Heart right ventricle (tissue), 16 donors: ENCODE measurements around the gene LDHAL6B. TPM values are rescaled to one million over a fixed set of nuclear protein-coding genes. Genes with fewer than 3 reads are reported as not detected.

ENCODE experiments used
- ATAC-seq, 8 donors: fragments of 200-7000 bp; cut with Tn5 transposase; one replicate each; pipeline ENCODE4 v1.9.1; 2020; ENCODE audit warnings: mild to moderate bottlenecking in 8 of 8, moderate library complexity in 8 of 8, moderate number of reproducible peaks in 1 of 8
- DNase-seq, 2 donors: peaks; one replicate each; pipeline ENCODE4 v3.0.0-alpha.2; 2020
- H3K27ac ChIP-seq, 10 donors: fragments of 200-600 bp; sonication (generic) in 2 of 10; one replicate each; pipeline versions ENCODE4 v1.5.0 to v1.8.0; 2020 to 2022; ENCODE audit warnings: mild to moderate bottlenecking in 3 of 10
- H3K27me3 ChIP-seq, 7 donors: fragments of 200-600 bp; one replicate each; pipeline ENCODE4 v1.8.0; 2021 to 2022; ENCODE audit warnings: mild to moderate bottlenecking in 2 of 7
- H3K36me3 ChIP-seq, 9 donors: fragments of 200-600 bp; sonication (generic) in 1 of 9; one replicate each; pipeline versions ENCODE4 v1.5.0 to v1.8.0; 2020 to 2022; ENCODE audit warnings: mild to moderate bottlenecking in 2 of 9
- H3K4me1 ChIP-seq, 9 donors: fragments of 200-600 bp; sonication (generic) in 1 of 9; one replicate each; pipeline versions ENCODE4 v1.5.0 to v1.8.0; 2020 to 2022; ENCODE audit warnings: mild to moderate bottlenecking in 4 of 9
- H3K4me3 ChIP-seq, 10 donors: fragments of 200-600 bp; sonication (generic) in 2 of 10; one replicate each; pipeline versions ENCODE4 v1.5.0 to v1.8.0; 2020 to 2022; ENCODE audit warnings: mild to moderate bottlenecking in 7 of 10, moderate library complexity in 2 of 10
- H3K9me3 ChIP-seq, 11 donors: fragments of 200-600 bp in 10 of 11; sonication (generic) in 2 of 11; one replicate each; pipeline versions ENCODE4 v1.5.0 to v1.8.0; 2013 to 2022; ENCODE audit warnings: mild to moderate bottlenecking in 2 of 11, control low read depth in 1 of 11, moderate library complexity in 1 of 11
- WGBS, 2 donors: extraction: QIAGEN DNeasy Blood & Tissue Kit; methylation state at CpG; one replicate each; pipeline ENCODE4 v1.1.7; 2013; ENCODE audit warnings: inconsistent platforms in 1 of 2; 5-methylcytosine and 5-hydroxymethylcytosine counted together
- intact Hi-C, 10 donors: fragments of 100-400 bp; cut with DNase I; formaldehyde crosslinking; loops; one replicate each; pipeline versions ENCODE4 v1.11.1 to v1.14.2; 2022
- polyA plus RNA-seq, 2 donors: library from polyadenylated mRNA; stranded (reverse); fragments of 200-250 nt; gene quantifications; one replicate each; pipeline ENCODE4 v1.2.3, GENCODE V29; 2013
- total RNA-seq, 10 donors: library from RNA; stranded (reverse); fragmentation: NEBNext Ultra II Directional in 3 of 10; extraction: Animal tissue kit (Norgen Biotek cat#: 25700) in 3 of 10; gene quantifications; one replicate each; pipeline versions ENCODE4 v1.2.1 to v1.2.4, GENCODE V29; 2021 to 2023
- TF ChIP-seq, protein P1 (sequence below), 9 donors: fragments of 200-600 bp; sonication (generic) in 2 of 9; IDR thresholded peaks; one replicate each; pipeline versions ENCODE4 v1.5.0 to v1.8.0; 2021 to 2022; ENCODE audit warnings: antibody characterized with exemption in 9 of 9, mild to moderate bottlenecking in 5 of 9, moderate library complexity in 1 of 9
- donor health status: Arrhythmogenic right ventricular cardiomyopathy.
- donor health status: ischemic (EF 13 %, LVEDD 7.1; RV severe dilation, severe dysfunction).
- donor health status: healthy with polysubstance abuse.
- donor health status: DM: no; HTN: yes; CAD: no.
- donor health status: DM: no; HTN: no; CAD: no.
- donor health status: ischemic (EF 25% LVEDD 6.9; RV normal size, moderate dysfunction).
- donor health status: ischemic (EF 25% LVEDD 5.7; RV mildly dilated, moderate dysfunction).
- donor health status: healthy.
- donor health status: DM: yes; HTN: yes; CAD: no.
- donor health status: Ischemic cardiomyopathy.
- donor health status: ischemic (EF 35%, LVEDD 5.7; RV mildly dilated, moderate dysfunction).
- donor health status: nonischemic (EF 11% LVEDD 7.7; RV severe dilation, severe dysfunction).
- donor health status: DM: yes; HTN: yes; CAD: no.
- donor health status: PGD.
- donor health status: ischemic (EF 29% LVEDD 5.4; RV normal size, mild dysfunction).
- donor health status: nonischemic (EF 23%, LVEDD 6.1; RV moderate dilation, normal function).

The LDHAL6B gene
- total and polyA plus RNA-seq, 12 donors: not detected

DNA sequence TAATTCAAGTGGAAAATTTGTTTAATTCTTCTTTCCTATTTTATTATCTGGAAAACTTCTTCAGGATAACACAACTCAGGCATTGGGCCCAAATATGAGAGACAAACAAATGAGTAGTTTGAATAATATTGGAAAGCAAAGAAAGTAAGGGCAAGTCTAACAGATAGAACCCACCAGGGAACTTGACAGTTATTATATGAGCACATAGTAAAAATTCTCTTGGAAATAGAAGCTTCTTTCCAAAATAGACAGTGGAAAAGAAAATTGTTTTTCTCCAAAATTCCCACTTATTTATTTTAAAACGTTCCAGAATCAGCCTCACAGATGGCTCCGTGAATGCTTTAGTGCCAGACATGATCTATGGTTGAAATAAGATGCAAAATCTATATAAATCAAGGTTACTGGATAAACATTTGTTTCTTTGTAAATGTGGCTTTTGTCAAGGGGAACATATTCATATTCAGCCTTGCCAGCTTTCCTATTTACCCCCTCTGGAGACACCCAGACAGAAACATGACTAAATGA is 23.9 kb downstream of the LDHAL6B start:
- H3K4me1 ChIP-seq: peaks cover 5 to 36% (median 17%) of the 10 kb centered on the region in 9 donors
- no peak for DNase-seq
- WGBS, 2 donors: 71 to 74% methylated on average over 2 of the region's 2 CpGs
- H3K4me3 ChIP-seq: no peak overlapping the region
- H3K36me3 ChIP-seq: peaks cover 0 to 26% (median 0%) of the 10 kb centered on the region in 9 donors
- H3K27ac ChIP-seq: no peak overlapping the region
- intact Hi-C loops: no loop called here
- TF ChIP-seq, protein P1, sequence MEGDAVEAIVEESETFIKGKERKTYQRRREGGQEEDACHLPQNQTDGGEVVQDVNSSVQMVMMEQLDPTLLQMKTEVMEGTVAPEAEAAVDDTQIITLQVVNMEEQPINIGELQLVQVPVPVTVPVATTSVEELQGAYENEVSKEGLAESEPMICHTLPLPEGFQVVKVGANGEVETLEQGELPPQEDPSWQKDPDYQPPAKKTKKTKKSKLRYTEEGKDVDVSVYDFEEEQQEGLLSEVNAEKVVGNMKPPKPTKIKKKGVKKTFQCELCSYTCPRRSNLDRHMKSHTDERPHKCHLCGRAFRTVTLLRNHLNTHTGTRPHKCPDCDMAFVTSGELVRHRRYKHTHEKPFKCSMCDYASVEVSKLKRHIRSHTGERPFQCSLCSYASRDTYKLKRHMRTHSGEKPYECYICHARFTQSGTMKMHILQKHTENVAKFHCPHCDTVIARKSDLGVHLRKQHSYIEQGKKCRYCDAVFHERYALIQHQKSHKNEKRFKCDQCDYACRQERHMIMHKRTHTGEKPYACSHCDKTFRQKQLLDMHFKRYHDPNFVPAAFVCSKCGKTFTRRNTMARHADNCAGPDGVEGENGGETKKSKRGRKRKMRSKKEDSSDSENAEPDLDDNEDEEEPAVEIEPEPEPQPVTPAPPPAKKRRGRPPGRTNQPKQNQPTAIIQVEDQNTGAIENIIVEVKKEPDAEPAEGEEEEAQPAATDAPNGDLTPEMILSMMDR (IDR thresholded peaks at IDR 0.05): no peak
- no peak for ATAC-seq
- no peaks in the 10 kb centered on the region for H3K9me3 ChIP-seq
- H3K27me3 ChIP-seq: no peaks in the 10 kb centered on the region

DNA sequence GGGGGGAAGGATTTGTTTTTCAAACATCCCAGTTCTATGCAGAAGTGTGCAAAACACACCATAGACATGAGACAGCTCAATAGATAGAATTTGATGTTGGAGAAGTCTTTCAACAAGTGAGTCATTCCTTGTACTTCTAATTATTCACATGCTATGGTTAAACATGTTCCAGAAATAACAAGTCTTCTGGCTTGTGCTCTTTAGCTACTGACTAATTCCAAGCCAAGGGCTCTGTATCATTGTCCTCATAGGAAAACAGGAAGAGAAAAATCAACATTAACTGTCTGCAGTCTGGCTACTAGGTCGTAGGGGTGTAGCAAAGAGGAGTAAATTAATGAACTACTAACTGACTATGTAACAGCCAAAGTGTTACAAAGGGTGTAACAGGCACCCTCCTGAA is 25.8 kb downstream of the LDHAL6B start:
- TF ChIP-seq, protein P1 (IDR thresholded peaks at IDR 0.05): no peak
- 30 to 48% methylated on average over 1 of the region's 1 CpG for WGBS, 2 donors
- Histone ChIP-seq H3K36me3 (peaks cover 0 to 10% (median 0%) of the 10 kb centered on the region in 9 donors), H3K4me1 (peaks cover 5 to 47% (median 27%) of the 10 kb centered on the region in 9 donors), H3K27me3 (no peaks in the 10 kb centered on the region), H3K27ac (peak overlapping the region in 1 of 10 donors; percentile 5), H3K4me3 (no peak overlapping the region), H3K9me3 (no peaks in the 10 kb centered on the region)
- ATAC-seq (peak in 6 of 8 donors; percentile 49 to 80 (median 66)), DNase-seq (no peak)
- intact Hi-C loops: no loop called here

DNA sequence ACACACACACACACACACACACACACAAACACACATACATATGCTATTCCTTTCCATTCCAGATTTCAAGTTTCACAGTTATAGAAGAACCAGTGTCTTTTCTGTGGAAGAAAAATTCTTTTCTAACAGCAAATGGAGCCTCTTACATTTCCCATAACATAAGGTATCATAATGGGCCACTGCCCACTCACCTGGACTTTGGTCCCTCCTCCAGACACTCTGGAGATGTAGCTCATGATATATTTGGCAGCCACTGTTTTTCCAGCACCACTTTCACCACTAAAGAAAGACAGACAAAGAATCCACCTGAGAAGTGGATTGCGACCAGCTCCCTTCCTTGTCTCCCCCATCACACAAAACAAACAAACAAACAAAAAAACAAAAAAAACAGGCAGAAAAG is 29.8 kb downstream of the LDHAL6B start:
- Histone ChIP-seq H3K27ac (peak overlapping the region in 5 of 10 donors; percentile 18 to 57 (median 35)), H3K4me1 (peaks cover 5 to 54% (median 35%) of the 10 kb centered on the region in 9 donors), H3K4me3 (no peak overlapping the region), H3K27me3 (no peaks in the 10 kb centered on the region), H3K36me3 (peaks cover 0 to 4% (median 0%) of the 10 kb centered on the region in 9 donors), H3K9me3 (no peaks in the 10 kb centered on the region)
- DNase-seq (no peak), ATAC-seq (no peak)
- TF ChIP-seq, protein P1 (IDR thresholded peaks at IDR 0.05): no peak
- intact Hi-C loops: no loop called here
- WGBS, 2 donors: 88 to 95% methylated on average over 1 of the region's 1 CpG

DNA sequence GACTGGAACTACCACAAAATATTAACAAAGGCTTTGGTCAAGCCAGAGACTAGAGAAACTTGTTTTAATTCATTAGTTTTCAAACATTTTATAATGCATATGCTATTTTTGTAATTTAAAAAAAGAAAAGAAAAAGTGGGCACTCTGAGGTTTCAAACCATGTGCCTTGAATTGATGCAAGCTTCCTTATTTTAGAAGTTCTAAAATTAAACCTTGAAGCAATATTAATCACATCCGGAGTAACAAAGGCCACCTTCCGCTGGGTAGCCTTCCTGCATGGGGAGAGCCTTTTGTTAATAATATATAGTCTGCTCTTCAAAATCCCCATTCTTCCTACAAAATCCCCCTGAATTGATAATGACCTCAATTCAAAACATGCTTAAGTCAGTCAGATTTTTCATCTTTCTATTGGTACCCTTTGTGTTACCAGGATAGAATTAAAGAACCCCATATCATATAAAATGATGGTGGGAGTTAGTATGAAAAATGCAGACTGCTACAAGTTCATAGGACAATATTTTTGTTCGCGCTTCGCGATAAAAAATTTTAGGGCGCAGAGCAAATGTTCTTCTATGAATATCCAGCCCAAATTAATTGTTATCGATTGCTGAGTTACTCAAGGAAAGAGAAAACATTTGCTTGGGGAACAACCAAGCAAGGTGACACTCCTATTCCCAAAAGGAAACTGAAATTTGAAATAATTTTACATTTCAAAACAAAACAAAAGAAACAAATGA is 30.6 kb downstream of the LDHAL6B start:
- peak overlapping the region in 4 of 10 donors; percentile 20 to 57 (median 41) for H3K27ac ChIP-seq
- peaks cover 0 to 6% (median 0%) of the 10 kb centered on the region in 9 donors for H3K36me3 ChIP-seq
- no peak overlapping the region for H3K4me3 ChIP-seq
- H3K27me3 ChIP-seq: no peaks in the 10 kb centered on the region
- DNase-seq: peak in 1 of 2 donors; percentile 23
- H3K9me3 ChIP-seq: no peaks in the 10 kb centered on the region
- TF ChIP-seq, protein P1 (IDR thresholded peaks at IDR 0.05): no peak
- WGBS, 2 donors: 78 to 81% methylated on average over 8 of the region's 8 CpGs
- peaks cover 2 to 45% (median 27%) of the 10 kb centered on the region in 9 donors for H3K4me1 ChIP-seq
- intact Hi-C loops: no loop called here
- ATAC-seq: peak in 4 of 8 donors; percentile 50 to 72 (median 67)
